ENCODE data around the gene LRRN3.

Gene LRRN3

DNA sequence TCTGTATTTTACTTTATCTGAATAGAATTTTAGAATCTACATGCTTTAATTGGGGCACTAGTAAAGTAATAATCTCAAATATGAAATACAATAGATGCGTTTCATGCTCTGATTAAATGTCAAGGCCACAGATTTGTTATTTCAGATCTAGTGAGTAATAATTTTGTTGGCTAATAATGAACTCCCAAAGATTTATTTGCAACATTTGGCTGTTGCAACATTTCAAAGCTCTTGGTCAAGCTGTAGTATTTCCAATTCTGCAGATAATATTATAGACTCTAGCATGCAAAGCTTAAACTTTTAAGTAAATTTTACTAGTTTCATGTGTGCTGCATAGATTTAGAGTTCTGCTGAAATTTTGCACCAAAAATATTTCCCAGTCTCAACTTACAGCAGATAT lies 16.7 kb downstream of the LRRN3 start:
- peak; percentile 20 for DNase-seq

DNA sequence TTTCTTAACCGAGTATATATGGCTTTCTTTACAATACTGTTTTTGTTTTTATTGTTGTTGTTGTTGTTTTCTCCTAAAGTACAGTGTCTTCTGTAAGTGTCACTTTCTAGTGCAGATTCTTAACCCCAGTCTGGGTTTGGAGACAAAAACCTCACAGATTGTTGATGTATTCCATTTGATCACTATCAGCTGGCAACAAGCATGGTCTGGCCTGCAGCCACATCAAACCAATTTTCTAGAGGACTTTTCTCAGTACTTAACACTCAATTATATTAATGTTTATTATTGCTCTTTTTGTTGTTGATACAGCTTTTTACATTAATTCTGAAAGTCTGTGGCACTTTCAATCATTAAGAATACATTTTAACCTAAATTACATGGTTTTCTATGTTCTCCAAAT lies 17.1 kb downstream of the LRRN3 start:
- no peak for DNase-seq

DNA sequence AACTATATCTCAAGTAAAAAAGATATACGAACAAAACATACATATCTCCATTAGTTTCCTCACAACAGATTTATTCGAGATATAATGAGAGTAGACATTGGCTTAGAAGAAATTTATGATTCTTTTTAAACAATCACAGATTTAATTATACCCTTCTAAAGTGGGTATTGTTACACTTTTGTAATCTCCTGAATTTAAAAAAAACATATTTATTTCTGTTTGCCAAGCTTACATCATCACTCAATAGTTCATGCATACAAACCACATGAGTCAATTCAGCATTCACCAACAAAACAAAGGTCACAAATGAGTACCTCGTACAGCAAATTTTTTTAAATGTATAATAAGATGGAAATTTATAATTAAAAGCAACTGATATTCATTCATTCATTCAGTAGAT lies 17.6 kb downstream of the LRRN3 start:
- peak; percentile 24 for DNase-seq

DNA sequence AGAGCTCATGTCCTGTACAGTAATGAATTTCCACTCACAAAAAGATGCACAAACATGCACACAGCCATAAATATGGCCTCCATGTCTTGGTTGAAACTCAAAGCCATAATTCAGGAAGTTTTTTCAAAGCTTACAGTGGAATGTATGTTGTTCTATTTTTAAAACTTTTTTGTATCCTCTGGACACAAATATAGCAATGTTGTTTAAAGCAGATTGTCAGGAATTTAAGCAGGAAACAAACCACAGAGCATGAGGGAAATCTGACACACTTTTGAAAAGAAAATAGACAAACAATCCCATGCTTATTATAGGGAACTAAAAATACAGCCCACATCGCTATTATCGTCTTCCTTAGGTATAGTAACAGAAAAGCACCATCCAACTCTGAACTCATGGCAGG lies 21.5 kb downstream of the LRRN3 start:
- DNase-seq: peak; percentile 21

DNA sequence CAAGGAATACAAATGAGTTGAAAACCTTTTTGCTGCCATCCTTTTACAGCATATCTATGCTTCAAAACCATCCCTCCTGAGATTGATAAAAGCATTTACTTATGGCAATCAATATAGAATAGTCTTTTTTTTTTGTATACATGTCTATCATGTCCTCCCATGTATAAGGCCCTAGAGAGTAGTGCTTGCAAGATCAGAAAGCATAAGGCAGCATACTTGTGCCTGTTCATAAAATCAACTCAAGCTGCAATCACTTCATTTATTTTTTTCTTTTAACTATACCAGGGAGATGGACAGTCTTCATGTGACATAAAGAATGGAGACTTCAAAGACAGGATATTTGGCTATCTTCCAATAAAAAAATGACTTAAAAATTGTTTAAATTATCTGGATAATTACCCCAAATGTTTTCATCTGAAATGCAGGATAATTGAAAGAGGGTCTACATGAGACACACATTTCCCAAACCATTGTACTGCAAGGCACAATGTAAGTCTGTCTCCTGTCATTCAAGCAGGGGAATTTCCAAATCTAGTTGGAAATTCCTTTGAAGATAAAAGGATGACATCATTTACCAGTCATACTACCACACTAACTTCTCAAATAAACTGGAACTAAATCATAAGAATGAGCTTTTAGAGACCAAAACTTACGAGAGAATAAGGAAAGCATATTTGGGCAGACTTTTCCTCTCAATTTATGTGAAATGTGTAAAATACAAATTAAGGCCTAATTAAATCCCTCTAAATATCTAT lies 22.5 kb downstream of the LRRN3 start:
- peak; percentile 61 for DNase-seq

DNA sequence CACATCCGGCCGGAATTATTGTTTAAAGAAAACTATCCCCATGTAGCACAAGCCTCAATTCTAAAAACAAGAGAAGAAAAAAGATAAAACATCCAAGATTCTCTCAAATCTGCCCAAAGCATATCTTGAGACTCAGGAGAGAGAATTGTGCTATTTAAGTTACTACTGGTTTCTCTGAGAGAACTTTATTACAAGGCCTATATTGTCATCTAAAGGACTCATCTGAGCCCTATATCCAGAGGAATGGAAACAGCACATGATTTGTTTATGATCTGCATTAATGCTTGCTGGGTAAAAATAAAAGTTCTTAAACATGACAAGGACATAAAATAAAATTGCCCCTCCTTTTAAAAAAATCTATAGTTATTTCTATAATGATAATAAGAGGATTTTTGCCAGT lies 25.0 kb downstream of the LRRN3 start:
- DNase-seq: no peak

DNA sequence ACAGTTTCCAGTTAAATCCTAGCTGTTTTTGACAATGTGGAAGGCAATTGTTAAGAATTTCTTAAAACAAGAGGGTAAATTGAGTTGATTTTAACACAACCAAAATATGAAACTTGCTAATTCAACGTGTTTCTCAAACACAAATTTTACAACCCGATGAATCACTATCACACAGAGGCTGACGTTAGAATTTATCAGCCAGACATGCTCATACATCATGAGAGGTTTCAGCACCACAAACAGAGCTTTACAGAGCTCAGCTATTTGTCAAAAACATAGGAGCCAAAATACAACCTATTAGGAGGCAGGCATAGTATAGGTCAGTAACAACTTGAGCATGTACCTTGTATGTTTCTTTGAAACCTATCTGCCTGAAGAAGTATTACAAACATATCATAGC lies 36.1 kb downstream of the LRRN3 start:
- DNase-seq: peak; percentile 38

DNA sequence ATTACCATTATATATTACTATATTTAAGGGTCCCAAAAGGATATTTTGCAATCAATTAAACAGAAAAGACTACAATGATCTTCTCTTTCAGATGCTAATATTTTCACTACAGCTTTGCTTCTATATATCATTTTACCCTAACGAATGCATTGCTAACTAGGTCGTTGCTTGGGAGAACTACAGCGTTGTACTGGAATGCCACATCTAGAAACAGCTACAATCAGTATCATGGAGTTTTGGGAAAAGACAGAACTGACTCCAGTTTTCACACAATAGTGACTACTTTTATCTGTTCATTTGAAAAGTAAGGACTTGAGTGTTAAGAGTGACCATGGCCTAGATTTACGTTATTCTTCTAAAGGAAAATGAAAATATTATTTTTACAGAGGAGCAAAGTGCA lies 38.5 kb downstream of the LRRN3 start:
- no peak for DNase-seq

DNA sequence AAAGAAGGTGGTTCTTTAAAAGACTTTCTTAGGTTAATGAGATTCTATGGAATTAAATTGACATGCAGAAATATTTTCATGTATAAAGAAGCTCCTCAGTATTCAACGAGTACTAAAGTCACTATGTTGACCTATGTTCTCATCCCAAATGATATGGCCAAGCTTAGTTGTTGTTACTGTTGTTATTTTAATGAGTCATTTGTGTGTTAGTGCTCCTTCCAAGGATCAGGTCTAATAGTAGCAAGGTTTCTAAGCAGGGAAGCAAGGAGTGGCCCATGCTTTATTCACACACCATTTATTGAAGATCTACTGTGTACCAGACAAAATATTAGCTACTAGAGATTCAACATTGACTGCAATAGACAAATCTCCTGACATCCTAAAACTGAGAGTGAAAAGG lies 41.9 kb downstream of the LRRN3 start:
- DNase-seq: no peak

DNA sequence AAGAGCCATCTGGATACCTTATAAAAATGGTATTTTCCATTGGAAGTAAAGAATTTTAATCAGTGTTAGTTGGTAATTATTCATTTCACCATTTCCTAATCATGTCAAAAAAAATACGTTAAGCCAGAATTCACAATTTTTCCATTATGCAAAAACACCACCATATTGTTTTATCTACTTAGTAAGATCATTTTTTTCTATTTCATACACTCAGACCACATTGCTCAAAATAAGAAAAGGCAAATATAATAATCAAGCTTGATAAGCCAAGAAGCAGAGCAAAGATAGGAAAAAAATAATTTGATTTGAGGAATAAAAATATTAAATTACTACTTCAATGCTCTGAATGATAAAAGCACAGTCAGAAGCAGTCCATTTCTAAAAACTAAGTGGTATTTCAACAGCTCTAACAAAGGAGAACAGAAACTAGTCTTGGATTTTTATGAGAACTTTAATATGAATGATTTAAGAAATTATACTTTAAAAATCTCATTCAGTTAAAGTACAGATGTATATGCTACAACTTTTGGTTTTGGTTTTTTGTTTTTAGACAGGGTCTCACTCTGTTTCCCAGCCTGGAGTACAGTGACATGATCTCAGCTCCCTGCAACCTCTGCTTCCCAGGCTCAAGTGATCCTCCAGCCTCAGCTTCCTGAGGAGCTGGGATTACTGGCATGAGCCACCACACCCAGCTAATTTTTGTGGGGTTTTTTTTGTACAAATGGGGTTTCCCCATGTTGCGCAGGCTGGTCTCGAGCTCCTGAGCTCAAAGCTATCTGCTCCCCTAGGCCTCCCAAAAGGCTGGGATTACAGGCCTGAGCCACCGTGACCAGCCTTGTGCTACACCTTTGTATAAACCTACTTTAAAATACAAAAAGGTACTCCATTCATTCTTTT lies 46.6 kb downstream of the LRRN3 start:
- peak; percentile 24 for DNase-seq

DNA sequence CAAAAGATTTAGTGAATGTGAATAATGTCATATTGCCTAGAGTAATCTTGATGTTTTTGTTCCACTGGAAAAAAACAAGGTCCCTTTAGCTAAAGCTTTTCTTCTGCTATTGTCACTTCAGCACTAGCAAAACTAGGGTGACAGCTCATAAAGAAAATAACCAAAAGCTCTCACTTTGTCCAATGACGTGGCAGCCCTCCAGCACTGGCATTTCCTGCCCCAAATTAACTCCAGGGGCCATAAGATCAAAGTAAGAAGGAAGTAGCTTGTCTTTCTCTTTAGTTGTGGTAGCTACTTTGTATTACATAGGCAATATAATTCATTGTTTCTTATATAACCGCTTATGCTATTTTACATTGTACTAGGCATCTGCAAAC lies 47.3 kb downstream of the LRRN3 start:
- DNase-seq: peak; percentile 68

DNA sequence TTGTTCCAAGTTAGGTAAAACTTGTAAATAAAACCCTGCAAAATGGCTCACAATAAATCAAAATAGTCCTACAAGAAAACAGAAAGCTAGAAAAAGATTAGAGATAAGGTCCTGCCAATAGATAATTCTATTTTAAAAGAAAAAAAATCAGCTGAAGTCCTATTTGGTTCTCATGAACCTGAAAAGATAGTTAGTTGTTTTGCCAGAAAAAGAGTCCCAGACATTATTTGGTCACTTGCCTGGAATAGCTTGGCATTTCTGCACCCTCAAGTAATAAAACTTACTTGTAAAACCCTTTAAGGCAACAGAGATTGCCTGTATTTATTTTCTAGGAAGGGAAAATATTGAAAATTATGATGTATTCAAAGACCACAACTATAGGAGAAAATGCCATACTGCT lies 47.7 kb downstream of the LRRN3 start:
- no peak for DNase-seq

DNA sequence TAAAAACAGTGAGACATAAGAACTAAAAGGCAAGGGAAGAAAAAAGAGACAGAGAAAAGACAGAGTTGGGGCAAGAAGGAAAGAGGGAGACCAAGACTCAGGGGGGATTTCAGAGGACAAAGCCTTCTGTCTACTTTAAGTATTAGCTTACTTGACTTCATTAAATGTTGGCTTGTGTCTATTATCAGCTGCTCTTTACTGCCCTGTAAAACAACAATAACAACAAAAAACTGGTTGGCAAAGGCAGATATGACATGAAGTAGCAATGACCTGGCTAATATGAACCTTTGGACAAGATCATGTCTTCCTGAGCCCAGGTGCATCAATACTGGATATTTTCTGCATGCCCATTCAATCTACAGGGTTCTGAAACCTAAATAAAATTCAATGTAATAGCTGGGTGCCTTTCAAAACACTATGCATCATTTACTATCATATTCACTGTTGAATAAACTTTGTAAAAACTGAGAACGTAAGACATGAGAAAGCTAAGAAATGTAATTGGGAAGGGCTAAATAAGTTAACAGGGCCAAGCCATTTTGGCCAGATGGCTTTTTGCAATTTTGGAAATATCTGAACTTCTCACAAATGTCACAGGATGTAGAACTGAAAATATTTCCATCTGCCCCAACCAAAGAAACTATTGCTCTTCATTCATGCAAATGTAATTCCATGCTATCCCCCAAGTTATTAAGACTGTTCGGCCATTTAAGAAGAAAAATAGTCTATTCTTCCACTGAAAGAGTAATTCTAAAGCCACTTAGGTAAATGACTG lies 49.4 kb downstream of the LRRN3 start:
- no peak for DNase-seq

DNA sequence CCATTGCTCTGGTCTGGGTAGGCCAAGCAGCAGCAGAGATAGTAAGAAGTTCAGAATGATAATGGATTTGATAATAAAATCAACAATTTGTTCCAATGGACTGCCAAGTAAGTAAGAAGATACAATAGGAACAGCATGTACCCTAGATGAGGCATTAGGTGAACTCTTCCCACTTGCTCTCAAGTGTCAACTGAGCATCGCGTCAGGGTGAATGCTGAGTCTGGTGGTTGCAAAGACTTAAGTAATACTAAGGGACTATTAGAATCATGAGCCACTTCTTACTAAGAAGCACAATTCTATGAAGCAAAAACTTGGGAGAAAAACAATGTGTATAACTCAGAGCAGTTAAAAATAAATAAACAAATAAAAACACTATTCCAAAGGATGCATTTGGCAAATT lies 54.5 kb downstream of the LRRN3 start:
- no peak for DNase-seq

DNA sequence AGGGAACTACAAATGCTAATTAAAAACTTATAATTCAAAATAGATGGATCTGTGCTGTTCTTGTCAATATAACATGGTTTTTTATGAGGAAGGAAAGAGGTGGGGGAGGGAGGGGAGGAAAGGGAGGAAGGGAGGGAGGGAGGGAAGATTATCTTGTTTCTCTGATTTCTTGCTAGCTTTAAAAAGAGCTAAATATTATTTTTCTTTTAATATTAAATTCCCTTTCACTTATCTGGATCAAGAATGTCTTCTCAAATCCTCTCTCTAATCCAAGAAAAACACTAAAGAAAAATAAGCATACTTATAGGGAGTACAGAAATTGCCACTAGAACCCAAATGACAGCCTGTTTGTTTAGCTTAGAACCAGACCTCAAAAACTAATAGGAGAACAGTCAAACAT lies 55.2 kb downstream of the LRRN3 start:
- no peak for DNase-seq

DNA sequence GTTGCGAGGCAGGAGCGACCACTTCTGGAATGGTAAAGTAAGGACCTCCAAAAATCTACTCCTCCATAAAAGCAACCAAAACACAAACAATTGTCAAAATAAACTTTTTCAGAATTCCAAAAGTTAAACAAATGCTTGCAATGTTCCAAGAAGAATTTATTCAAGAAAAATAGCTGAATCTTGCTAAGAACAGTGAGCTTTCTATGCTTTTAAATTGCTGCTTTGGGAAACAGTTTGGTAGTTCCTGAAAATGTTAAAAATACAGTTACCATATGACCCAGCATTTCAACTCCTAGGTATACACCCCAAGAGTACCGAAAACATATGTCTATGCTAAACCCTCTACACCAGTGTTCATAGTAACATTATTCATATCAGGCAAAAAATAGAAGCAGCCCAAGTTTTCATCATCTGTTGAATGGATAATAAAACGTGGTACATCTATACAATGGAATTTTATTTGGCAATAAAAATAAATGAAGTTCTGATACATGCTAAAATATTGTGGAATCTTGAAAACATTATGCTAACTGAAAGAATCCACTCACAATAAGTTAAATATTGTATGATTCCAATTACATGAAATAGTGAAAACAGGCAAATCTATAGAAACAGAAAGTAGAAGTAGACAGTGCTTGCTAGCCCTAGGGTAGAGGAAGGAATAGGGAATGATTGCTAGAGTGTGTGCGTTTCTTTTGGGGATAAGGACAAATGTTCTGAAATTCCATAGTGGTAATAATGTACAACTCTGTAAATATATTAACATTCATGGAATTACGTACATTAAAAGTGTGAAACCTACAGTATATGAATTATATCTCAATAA lies 57.0 kb downstream of the LRRN3 start:
- no peak for DNase-seq

DNA sequence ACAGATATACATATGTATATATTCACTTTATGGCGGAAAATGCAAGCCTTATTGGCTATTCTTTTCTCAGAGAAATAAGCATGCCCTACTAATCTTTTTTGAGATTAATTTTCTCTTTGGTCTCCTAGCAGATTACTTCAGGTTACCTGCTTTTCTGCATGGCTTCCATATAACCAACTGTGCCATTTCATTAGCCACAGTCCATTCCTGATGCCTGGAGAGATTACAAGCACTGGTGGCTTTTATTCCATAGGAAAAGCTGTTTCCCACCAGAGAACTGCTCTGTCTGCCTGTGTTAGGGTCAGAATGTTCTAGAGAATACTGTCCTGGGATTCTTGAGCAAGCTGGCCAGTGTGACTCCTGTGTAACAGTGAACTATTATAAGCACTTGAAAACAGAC lies 59.8 kb downstream of the LRRN3 start:
- DNase-seq: no peak

DNA sequence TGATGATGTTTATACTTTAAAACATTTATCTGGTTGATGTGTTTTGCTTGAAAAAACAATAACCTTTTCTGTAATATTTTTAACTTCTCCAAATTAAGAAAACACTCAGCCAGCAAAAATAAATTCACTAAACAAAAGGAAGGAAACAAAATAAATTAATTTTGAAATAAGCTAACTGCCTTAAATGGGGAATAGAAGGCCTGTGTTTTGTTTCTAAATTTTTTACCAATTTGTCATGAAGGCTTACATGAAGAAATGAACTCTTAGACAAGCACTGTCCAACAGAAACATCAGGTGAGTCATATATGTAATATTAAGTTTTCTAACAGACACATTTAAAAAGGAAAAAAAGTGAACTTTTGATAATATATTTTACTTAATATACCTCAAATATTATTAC lies 68.5 kb downstream of the LRRN3 start:
- DNase-seq: peak; percentile 59

DNA sequence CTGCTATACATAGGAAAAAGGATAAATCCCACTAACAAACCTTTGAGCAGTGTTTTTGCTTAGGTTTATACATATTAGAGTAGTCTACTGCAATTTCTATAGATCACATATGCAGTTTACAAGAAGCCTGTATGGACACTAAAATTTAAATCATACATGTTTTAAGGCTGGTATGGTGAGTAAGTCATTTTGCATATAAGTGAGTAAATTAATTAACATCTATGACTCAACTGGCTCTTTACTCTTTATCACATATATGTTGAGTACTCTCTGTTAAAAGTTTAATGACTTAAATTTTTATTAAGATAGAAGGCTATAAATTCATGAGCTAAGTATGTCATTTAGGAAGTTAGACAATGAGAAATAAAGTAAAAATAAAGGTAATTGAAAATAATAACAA lies 69.4 kb downstream of the LRRN3 start:
- DNase-seq: no peak

DNA sequence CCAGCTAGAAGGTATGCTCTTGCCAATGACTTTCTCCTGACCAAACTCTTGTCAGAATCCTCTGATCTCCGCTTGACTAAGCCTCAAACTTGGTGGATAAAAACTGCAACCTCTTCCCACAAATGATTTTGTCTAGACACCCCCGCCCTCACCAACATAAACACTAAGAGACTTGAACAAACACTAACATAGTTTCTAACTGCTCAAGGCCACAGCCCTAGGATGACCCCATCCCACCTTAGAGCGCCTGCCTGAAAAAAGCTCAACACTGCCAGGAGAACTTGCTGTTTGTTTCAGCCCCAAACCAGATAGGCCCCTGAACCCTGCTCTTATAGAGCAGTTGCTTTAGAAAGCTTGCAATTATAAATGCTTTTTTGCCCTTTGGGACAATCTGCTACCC lies 71.8 kb downstream of the LRRN3 start:
- no peak for DNase-seq

DNA sequence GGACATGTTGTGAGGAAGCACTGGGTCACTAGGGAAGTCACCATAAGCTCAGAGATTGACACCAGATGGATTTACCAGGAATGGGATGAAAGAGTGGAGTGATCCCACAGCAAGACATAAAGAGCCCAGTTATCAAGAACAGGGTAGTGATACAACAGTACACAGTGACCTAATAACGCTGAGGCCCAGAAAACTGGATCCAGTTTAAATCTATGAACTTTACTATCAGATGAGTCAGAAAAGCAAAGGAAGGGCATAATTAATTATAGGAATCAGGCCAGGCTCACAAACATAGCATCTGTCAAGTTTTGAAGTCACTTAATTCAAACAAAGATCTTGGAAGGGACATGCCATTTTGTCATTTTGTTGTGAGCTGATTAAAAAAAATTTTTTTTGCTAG lies 73.5 kb downstream of the LRRN3 start:
- no peak for DNase-seq

DNA sequence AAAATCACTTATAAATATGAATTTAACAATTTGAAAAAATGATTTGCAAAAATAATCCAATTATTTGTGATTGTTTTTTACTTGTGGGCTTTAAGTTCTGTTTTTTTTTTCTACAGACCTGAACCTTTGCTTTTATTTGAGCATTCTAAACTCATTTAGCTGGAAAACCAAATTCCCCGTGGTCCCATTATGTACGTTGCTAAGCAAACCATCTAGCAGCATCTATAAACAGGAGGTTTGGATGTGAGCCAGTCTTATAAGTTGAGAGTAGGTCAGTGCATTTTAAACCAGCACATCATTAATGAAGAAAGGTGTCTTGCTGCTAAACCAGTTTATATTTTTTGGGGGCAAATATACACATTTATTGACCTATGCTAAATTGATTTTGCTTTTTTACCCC lies 77.3 kb downstream of the LRRN3 start:
- peak; percentile 55 for DNase-seq
